Erythroblast (primary cell): ENCODE data around the gene SLC35F3.

Experiments used
- GATA1 ChIP-seq: IDR thresholded peaks from 2 replicates; pipeline ENCODE4 v1.6.1; 2011; ENCODE audit warnings: low read depth, mild to moderate bottlenecking, control low read depth, low read length, moderate library complexity
- POLR2A ChIP-seq: IDR thresholded peaks from 2 replicates; pipeline ENCODE4 v1.6.1; 2011; ENCODE audit warnings: mild to moderate bottlenecking, low read length

GRCh38 chr1:234216116-234216703 is 311.7 kb downstream of the SLC35F3 start:
- no peak for TF ChIP-seq POLR2A
- no peak for TF ChIP-seq GATA1
